RWPE1 (cell line): Measurements from ENCODE around the gene ACTR1A.

Source experiments
- CTCF ChIA-PET: fragments of 350-600 bp; sonication (Branson Sonifier 250); formaldehyde crosslinking; extraction: SDS; loops from one replicate; lab custom pipeline; 2021; lab: Yijun Ruan, JAX
- POLR2A ChIA-PET: fragments of 400-600 bp; formaldehyde crosslinking; extraction: SDS; loops from one replicate; lab custom pipeline; 2020; ENCODE audit warnings: antibody characterized with exemption; ENCODE audit not compliant: low non-redundant PET; lab: Yijun Ruan, JAX
- DNase-seq: peaks from one replicate; pipeline ENCODE4 v3.0.0; 2012; ENCODE audit warnings: low spot score
- H3K27ac ChIP-seq: fragments of 450-650 bp; 2 replicates; pipeline ENCODE4 v1.5.1; 2017
- TF ChIP-seq, protein P1 (sequence below): fragments of 450-650 bp; conservative IDR thresholded peaks from 2 replicates; pipeline ENCODE4 v1.5.1; 2017; ENCODE audit warnings: low read depth, mild to moderate bottlenecking

ACTR1A gene

DNA sequence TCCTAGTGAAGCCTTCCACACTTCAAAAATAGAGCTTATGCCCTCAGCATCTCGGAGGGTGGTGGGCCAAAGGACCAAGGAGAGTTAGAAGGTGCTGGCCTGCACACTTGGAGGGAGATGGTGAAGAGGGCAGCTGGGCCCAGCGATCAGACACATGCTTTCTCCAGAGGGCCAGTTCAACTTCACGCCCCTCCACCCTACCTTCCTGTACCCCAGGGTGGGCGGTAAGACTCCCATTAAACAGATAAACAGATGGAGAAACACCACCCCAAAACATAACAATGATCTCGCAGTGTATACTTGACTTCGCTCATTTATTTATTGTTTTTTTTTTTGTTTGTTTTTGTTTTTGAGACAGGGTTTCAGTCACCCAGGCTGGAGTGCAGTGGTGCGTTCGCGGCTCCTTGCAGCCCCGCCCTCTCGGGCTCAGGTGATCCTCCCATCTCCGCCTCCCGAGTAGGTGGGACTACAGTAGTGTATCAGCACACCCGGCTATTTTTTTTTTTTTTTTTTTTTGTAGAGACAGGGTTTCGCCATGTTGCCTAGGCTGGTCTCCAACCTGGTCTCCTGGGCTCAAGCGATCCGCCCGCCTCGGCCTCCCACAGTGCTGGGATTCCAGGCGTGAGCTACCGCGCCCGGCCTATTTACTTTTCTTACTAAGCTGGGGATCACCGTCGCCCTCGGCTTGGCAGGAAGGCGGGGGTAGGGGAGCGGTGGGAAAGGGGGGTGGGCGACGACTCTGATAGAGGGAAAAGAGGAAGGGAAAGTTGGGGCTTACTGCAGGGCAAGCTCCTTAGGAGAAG, 53.0 kb downstream of the ACTR1A start:
- H3K27ac ChIP-seq: peak overlapping the region; percentile 88
- DNase-seq: peak; percentile 71
- TF ChIP-seq, protein P1, sequence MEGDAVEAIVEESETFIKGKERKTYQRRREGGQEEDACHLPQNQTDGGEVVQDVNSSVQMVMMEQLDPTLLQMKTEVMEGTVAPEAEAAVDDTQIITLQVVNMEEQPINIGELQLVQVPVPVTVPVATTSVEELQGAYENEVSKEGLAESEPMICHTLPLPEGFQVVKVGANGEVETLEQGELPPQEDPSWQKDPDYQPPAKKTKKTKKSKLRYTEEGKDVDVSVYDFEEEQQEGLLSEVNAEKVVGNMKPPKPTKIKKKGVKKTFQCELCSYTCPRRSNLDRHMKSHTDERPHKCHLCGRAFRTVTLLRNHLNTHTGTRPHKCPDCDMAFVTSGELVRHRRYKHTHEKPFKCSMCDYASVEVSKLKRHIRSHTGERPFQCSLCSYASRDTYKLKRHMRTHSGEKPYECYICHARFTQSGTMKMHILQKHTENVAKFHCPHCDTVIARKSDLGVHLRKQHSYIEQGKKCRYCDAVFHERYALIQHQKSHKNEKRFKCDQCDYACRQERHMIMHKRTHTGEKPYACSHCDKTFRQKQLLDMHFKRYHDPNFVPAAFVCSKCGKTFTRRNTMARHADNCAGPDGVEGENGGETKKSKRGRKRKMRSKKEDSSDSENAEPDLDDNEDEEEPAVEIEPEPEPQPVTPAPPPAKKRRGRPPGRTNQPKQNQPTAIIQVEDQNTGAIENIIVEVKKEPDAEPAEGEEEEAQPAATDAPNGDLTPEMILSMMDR: no peak
- ChIA-PET POLR2A (interaction anchor here (0.7 to 2.4 kb wide), 2 partner anchors 9 to 17 kb away, joined by 11 to 12 read pairs; partner anchors contain the start of gene CUEDC2), CTCF (interaction anchor here (0.6 to 1.4 kb wide), 4 partner anchors 17 to 98 kb away, joined by 3 to 4 read pairs (median 3); partner anchors contain the start of gene CUEDC2)

DNA sequence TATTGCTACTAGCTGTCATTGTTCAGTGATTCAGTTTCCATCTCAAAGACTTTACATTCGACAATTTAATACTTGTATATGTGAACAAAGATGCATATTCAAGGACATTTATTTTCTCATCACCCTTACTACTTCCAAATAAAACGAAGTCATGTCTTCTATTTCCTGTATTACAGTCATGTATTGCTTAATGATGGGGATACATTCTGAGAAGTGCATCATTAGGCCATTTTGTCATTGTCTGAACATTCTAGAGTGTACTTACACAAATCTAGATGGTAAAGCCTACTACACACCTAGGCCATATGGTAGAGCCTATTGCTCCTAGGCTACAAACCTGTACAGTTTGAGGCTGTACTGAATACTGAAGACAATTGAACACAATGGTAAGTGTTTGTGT, 57.7 kb downstream of the ACTR1A start:
- POLR2A ChIA-PET: no interaction called here
- CTCF ChIA-PET: interaction anchor here (0.6 kb wide), 1 partner anchor 12 kb away, joined by 3 read pairs; no protein-coding TSS in a partner anchor

DNA sequence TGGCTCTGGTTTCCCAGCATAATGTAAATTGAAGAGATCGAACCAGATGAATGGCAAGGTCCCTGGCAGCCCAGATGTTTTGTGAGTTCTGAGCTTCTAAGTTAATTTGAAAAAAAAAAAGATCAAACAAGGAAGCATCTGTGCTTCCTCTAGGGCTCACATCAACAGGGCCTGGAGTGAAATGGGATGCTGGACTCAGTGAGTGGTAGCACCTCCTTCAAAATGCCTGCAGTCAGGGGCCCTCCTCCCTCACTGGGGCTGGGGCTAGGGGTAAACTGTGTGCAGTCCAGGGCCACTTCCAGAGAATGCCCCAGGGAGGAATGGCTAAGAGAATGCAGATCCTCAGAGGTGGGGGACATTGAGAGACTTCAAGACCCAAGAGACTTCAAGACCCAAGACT, 64.1 kb downstream of the ACTR1A start:
- ChIA-PET CTCF (no interaction called here), POLR2A (no interaction called here)
- H3K27ac ChIP-seq: no peak overlapping the region
- DNase-seq: no peak
- TF ChIP-seq, protein P1: no peak

More for the DNA sequence above, 57.7 kb downstream of the ACTR1A start:
- no peak overlapping the region for H3K27ac ChIP-seq
- DNase-seq: no peak
- TF ChIP-seq, protein P1: no peak

DNA sequence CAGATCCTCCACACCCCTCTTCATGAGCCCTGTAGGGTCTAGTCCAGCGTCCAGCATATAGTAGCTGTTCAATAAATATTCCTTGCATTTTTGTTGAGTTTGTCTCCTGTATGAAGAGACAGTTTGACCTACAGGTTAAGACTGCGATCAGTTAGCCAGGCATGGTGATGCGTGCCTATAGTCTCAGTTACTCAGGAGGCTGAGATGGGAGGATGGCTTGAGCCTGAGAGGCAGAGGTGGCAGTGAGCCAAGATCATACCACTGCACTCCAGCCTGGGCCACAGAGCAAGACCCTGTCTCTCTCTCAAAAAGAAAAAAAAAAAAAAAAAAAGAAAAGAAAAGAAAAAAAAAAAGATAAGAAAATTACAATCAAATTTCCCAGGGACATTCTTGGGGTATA, 65.0 kb downstream of the ACTR1A start:
- H3K27ac ChIP-seq: no peak overlapping the region
- ChIA-PET POLR2A (interaction anchor here (0.7 kb wide), 1 partner anchor 124 kb away, joined by 7 read pairs; no protein-coding TSS in a partner anchor), CTCF (no interaction called here)
- DNase-seq: no peak
- TF ChIP-seq, protein P1: no peak

DNA sequence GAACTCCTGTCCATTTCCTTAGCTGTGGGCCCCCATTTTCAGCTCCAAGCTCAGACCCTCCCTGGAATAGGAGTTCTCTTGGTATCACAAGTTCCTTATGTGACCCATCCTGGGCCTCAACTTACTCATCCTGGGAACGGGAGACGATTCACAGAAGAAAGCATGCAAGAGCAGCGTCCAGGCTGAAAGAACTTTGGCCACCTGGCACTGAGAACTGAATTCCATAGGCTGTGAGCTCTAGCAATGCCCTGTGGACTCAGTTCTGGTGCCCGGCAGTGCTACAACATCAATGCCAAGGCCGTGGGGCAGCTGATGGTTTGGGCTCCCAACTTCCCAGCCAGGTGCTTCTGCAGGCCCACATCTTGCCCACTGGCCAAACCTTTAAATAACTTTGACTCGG, 66.2 kb downstream of the ACTR1A start:
- no peak overlapping the region for H3K27ac ChIP-seq
- ChIA-PET CTCF (interaction anchor here (0.6 to 0.9 kb wide), 2 partner anchors 14 to 67 kb away, joined by 5 to 7 read pairs; no protein-coding TSS in a partner anchor), POLR2A (interaction anchor here (0.5 kb wide), 1 partner anchor 17 kb away, joined by 4 read pairs; no protein-coding TSS in a partner anchor)
- DNase-seq: no peak
- TF ChIP-seq, protein P1: no peak

DNA sequence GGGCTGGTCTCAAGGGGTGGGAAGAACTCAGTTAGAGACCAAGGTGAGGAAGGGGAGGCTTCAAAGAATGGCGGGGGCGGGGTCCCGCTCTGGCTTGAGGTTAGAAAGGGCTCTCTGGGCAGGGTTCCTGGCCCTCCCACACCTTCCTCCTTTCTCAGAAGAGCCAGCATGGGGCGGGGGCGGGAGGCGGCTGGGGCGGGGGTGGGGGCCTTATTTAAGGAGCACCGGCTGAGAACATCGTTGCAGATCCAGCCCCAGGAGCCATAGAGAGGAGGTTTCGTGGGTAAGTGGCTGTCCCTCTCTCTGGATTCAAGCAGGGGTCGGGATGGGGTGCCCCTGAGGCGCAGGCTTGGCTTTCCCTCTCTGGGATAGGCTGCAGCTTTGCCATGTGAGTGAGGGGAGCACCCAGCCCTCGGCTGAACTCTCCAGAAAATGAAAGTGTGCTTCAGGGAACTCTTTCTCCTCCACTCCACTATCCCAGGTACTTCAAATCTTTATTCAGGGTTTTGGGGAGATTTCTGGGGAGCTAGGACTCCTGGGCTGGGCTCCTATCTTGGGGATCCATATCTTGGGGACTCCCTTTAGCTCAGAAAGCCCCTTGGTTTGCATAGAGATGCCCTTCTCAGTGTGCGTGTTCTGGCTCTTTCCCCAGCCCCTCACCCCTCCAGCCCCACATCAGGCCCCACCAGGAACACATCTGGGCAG, 66.8 kb downstream of the ACTR1A start:
- TF ChIP-seq, protein P1: no peak
- H3K27ac ChIP-seq: no peak overlapping the region
- no peak for DNase-seq
- POLR2A ChIA-PET: interaction anchor here (0.5 to 0.6 kb wide), 2 partner anchors 17 to 54 kb away, joined by 4 read pairs; no protein-coding TSS in a partner anchor
- CTCF ChIA-PET: interaction anchor here (0.9 to 1.2 kb wide), 2 partner anchors 13 to 42 kb away, joined by 4 to 5 read pairs; no protein-coding TSS in a partner anchor
